GM23338 (cell line): ENCODE data around the gene APAF1. TPM values are rescaled to one million over a fixed set of nuclear protein-coding genes. Genes with fewer than 3 reads are reported as not detected.

Experiments used
- ATAC-seq: fragments of 200-7000 bp; cut with Tn5 transposase; 3 replicates; pipeline ENCODE4 v1.9.1; 2020
- DNase-seq: peaks from one replicate; pipeline ENCODE4 v3.0.0-alpha.2; 2015; ENCODE audit warnings: low spot score
- H2AFZ ChIP-seq: fragments of 200-600 bp; sonication (generic); 2 replicates; pipeline ENCODE4 v1.8.0; 2016; ENCODE audit warnings: antibody characterized with exemption, mild to moderate bottlenecking, moderate library complexity
- H3F3A ChIP-seq: fragments of 200-600 bp; sonication (generic); replicated peaks from 2 replicates; pipeline ENCODE4 v1.8.0; 2017; ENCODE audit warnings: antibody characterized with exemption, mixed run types, low read depth
- H3K27ac ChIP-seq: fragments of 200-600 bp; sonication (generic); 2 replicates; pipeline ENCODE4 v1.6.1; 2016; ENCODE audit warnings: low read depth
- H3K27me3 ChIP-seq: fragments of 200-600 bp; sonication (generic); 2 replicates; pipeline ENCODE4 v1.8.0; 2016; ENCODE audit warnings: mild to moderate bottlenecking, mixed run types, moderate library complexity; ENCODE audit not compliant: insufficient read depth
- H3K36me3 ChIP-seq: fragments of 200-600 bp; sonication (generic); 2 replicates; pipeline ENCODE4 v1.8.0; 2016; ENCODE audit warnings: mild to moderate bottlenecking; ENCODE audit not compliant: insufficient read depth
- H3K4me1 ChIP-seq: fragments of 200-600 bp; sonication (generic); 2 replicates; pipeline ENCODE4 v1.8.0; 2016; ENCODE audit warnings: mild to moderate bottlenecking, moderate library complexity; ENCODE audit not compliant: insufficient read depth
- H3K4me2 ChIP-seq: fragments of 200-600 bp; sonication (generic); 2 replicates; pipeline ENCODE4 v1.7.1; 2017; ENCODE audit warnings: mixed run types
- H3K4me3 ChIP-seq: fragments of 200-600 bp; sonication (generic); 2 replicates; pipeline ENCODE4 v1.6.1; 2016; ENCODE audit warnings: mixed run types
- H3K79me2 ChIP-seq: fragments of 200-600 bp; sonication (generic); replicated peaks from 2 replicates; pipeline ENCODE4 v1.8.0; 2017; ENCODE audit warnings: mild to moderate bottlenecking; ENCODE audit not compliant: insufficient read depth
- H3K9me2 ChIP-seq: fragments of 200-600 bp; sonication (generic); 2 replicates; pipeline ENCODE4 v1.8.0; 2017; ENCODE audit not compliant: insufficient read depth
- H4K20me1 ChIP-seq: fragments of 200-600 bp; sonication (generic); replicated peaks from 2 replicates; pipeline ENCODE4 v1.8.0; 2017; ENCODE audit warnings: mild to moderate bottlenecking; ENCODE audit not compliant: insufficient read depth
- H3K27ac Mint-ChIP-seq: 2 replicates; pipeline ENCODE4 v1.8.0; 2020; ENCODE audit warnings: inconsistent platforms, mild to moderate bottlenecking, moderate library complexity, mixed read lengths
- H3K27me3 Mint-ChIP-seq: 3 replicates; pipeline ENCODE4 v1.8.0; 2022; ENCODE audit warnings: low read depth, mild to moderate bottlenecking, moderate library complexity, mixed read lengths, inconsistent platforms; ENCODE audit not compliant: insufficient read depth, poor library complexity
- H3K36me3 Mint-ChIP-seq: 3 replicates; pipeline ENCODE4 v1.8.0; 2021; ENCODE audit warnings: low read depth, mild to moderate bottlenecking, inconsistent platforms, moderate library complexity, mixed read lengths
- H3K4me1 Mint-ChIP-seq: 3 replicates; pipeline ENCODE4 v1.8.0; 2020; ENCODE audit warnings: mild to moderate bottlenecking, inconsistent platforms, mixed read lengths
- H3K4me3 Mint-ChIP-seq: 3 replicates; pipeline ENCODE4 v1.8.0; 2021; ENCODE audit warnings: moderate library complexity, mild to moderate bottlenecking, inconsistent platforms, mixed read lengths
- H3K9me3 Mint-ChIP-seq: 3 replicates; pipeline ENCODE4 v1.8.0; 2020; ENCODE audit warnings: moderate library complexity, mild to moderate bottlenecking, inconsistent platforms, mixed read lengths
- CTCF ChIP-seq, 2 experiments: fragments of 200-600 bp in 1 of 2; sonication (generic) in 1 of 2; conservative IDR thresholded peaks; 2 replicates each; pipeline versions ENCODE4 v1.5.1 to v1.6.1; 2016 to 2017; ENCODE audit warnings: antibody characterized with exemption in 2 of 2, low read depth in 2 of 2, mild to moderate bottlenecking in 2 of 2, moderate library complexity in 1 of 2
- ETS1 ChIP-seq: IDR thresholded peaks from 2 replicates; pipeline ENCODE4 v1.6.1; 2016; ENCODE audit warnings: antibody characterized with exemption
- EZH2phosphoT487 ChIP-seq: fragments of 200-600 bp; sonication (generic); IDR thresholded peaks from one replicate; pipeline ENCODE4 v1.8.1; 2018; ENCODE audit warnings: antibody characterized with exemption; ENCODE audit not compliant: unreplicated experiment
- JUNB ChIP-seq: IDR thresholded peaks from one replicate; pipeline ENCODE4 v1.6.1; 2016; ENCODE audit warnings: antibody characterized with exemption; ENCODE audit not compliant: unreplicated experiment
- NANOG ChIP-seq: IDR thresholded peaks from 2 replicates; pipeline ENCODE4 v1.6.1; 2016; ENCODE audit warnings: antibody characterized with exemption, borderline replicate concordance
- POLR2AphosphoS5 ChIP-seq: IDR thresholded peaks from 2 replicates; pipeline ENCODE4 v1.6.1; 2016; ENCODE audit warnings: antibody characterized with exemption, low read depth
- STAT1 ChIP-seq: IDR thresholded peaks from one replicate; pipeline ENCODE4 v1.6.1; 2016; ENCODE audit warnings: antibody characterized with exemption; ENCODE audit not compliant: unreplicated experiment
- ZNF114 ChIP-seq: fragments of 250-450 bp; sonication (Bioruptor Pico); IDR thresholded peaks from 2 replicates; pipeline ENCODE4 v1.5.0; 2020; ENCODE audit warnings: mild to moderate bottlenecking, moderate library complexity
- ZNF331 ChIP-seq: fragments of 250-450 bp; sonication (Bioruptor Pico); IDR thresholded peaks from 2 replicates; pipeline ENCODE4 v1.5.0; 2020; ENCODE audit warnings: low read depth, mild to moderate bottlenecking, moderate library complexity
- polyA plus RNA-seq: library from polyadenylated mRNA; unstranded; fragments of >200 nt; fragmentation: Nextera tagmentation; extraction: Ambion mirVana; gene quantifications from 2 replicates; pipeline ENCODE4 v1.2.1, GENCODE V29; 2016
- total RNA-seq: library from RNA; depleted of rRNA; stranded (reverse); fragments of >200 nt; shearing (Covaris generic); gene quantifications from 2 replicates; pipeline ENCODE4 v1.2.3, GENCODE V29; 2014

Gene APAF1
- total and polyA plus RNA-seq, 2 experiments from 2014 or later = 12.0 to 31.2 TPM

- Mint-ChIP-seq H3K9me3 (no peaks in the 10 kb centered on the region), H3K27me3 (peaks cover 1% of the 10 kb centered on the region), H3K4me1 (no peaks in the 10 kb centered on the region), H3K27ac (no peak overlapping the region; the same call in 1 of the 2 replicates), H3K4me3 (no peak overlapping the region), H3K36me3 (no peaks in the 10 kb centered on the region)
- H3K9me2 ChIP-seq = no peaks in the 10 kb centered on the region
- no peaks in the 10 kb centered on the region for H3K4me1 ChIP-seq
- TF ChIP-seq ZNF331 = no peak
- ATAC-seq (no peak), DNase-seq (no peak)
- H3F3A ChIP-seq = no peaks in the 10 kb centered on the region
- H3K36me3 ChIP-seq = peaks cover 11% of the 10 kb centered on the region
- no peak overlapping the region for H3K4me2 ChIP-seq
- H2AFZ ChIP-seq = no peak overlapping the region
- no peak overlapping the region for H3K27ac ChIP-seq
- H3K27me3 ChIP-seq = no peaks in the 10 kb centered on the region
- H3K4me3 ChIP-seq = no peak overlapping the region
- no peaks in the 10 kb centered on the region for H3K79me2 ChIP-seq
- no peaks in the 10 kb centered on the region for H4K20me1 ChIP-seq
These were observed 69.3 kb downstream of the APAF1 start for GRCh38 chr12:98714426-98714825.

GRCh38 chr12:98719515-98720504, 74.7 kb downstream of the APAF1 start:
- Mint-ChIP-seq H3K4me3 (no peak overlapping the region), H3K36me3 (no peaks in the 10 kb centered on the region), H3K27ac (no peak overlapping the region), H3K4me1 (peaks cover 2% of the 10 kb centered on the region; the same call in 1 of the 3 replicates), H3K9me3 (no peaks in the 10 kb centered on the region), H3K27me3 (peaks cover 1% of the 10 kb centered on the region)
- Histone ChIP-seq H3K27ac (no peak overlapping the region), H3K4me3 (no peak overlapping the region), H4K20me1 (no peaks in the 10 kb centered on the region; the same call in 1 of the 2 replicates), H3K4me1 (no peaks in the 10 kb centered on the region), H3K4me2 (no peak overlapping the region), H3K36me3 (peaks cover 4% of the 10 kb centered on the region; the same call in 1 of the 2 replicates), H3F3A (no peaks in the 10 kb centered on the region), H3K79me2 (no peaks in the 10 kb centered on the region), H2AFZ (no peak overlapping the region), H3K27me3 (no peaks in the 10 kb centered on the region), H3K9me2 (no peaks in the 10 kb centered on the region)
- DNase-seq (no peak), ATAC-seq (no peak)
- TF ChIP-seq JUNB (no peak), STAT1 (no peak), CTCF (conservative IDR thresholded peaks at IDR 0.05; ENCODE audit: low read depth in 2 of 2) (no peak), POLR2AphosphoS5 (no peak), EZH2phosphoT487 (no peak), NANOG (no peak), ETS1 (no peak), ZNF114 (CRISPR knock-in tag) (no peak)
